Suppressor macrophage (primary cell): ENCODE data around the gene NR5A2.
"Not testable (repeated sequence)": the region's sequence is repeated elsewhere in the genome, so short reads cannot be mapped to it uniquely, and the experiment has no call there.

Experiments
- DNase-seq, 4 experiments: peaks; one replicate each; pipeline ENCODE4 v3.0.0-alpha.2; 2020 to 2022

Gene NR5A2

DNA sequence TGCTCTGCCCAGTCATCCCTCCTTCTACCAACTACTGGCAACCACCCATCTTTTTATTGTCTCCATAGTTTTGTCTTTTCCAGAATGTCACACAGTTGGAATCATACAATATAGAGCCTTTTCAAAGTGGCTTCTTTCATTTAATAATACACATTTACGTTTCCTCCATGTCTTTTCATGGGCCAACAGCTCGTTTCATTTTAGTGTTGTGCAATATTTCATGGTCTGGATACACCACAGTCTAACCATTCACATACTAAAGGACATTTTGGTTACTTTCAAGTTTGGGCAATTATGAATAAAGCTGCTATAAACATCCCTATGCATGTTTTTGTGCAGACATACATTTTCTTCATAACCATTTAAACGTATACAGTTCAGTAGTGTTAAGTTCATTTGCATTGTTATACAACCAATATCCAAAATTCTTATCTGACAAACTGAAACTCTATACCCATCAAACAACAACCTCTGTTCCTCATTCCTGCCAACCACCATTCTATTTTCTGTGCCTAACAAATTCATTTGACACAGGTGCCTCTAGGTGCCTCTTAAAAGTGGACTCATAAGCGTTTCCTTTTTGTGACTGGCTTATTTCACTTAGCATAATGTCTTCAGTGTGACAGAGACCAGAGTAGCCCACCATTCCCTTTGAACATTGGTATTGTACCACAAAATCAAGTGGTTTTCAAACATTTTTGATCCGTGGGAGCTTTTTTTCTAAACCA lies 138.1 kb downstream of the NR5A2 start:
- DNase-seq = peak in 1 of 4 experiments; percentile 14

DNA sequence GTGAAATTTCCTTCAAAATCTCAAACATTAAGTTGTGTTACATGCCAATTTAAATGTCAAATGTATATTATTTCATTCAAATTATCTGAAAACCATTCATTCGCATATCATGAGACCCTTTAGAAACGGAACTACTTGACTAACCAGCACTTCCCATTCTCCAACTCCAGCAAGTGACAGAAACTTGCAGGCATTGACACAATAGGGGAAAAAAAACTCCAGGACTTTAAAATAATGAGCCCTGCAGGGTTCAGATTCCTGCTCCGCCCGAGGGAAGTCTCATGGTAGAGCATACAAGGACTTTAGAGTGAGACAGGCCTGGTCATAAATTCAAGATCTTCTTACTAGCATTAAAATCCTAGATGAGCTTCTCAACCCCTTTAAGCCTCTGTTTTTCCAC lies 138.9 kb downstream of the NR5A2 start:
- peak; percentile 55 to 82 (median 70) for DNase-seq

DNA sequence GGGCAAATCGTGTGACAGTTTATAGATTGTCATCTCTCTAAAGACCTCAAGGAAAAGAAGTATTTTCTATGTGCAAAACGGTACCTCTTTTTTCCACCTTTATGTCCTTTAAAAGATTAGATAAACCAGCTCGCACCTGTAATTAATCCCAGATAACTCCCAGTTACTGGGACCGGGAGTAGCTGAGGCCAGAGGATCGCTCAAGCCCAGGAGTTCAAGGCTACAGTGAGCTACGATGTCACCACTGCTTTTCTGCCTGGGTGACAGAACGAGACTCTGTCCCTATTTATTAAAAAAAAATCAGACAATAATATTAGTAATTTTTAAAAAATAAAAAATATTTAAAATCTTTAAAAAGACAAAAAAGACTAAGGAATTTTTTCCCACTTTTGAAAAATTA lies 141.4 kb downstream of the NR5A2 start:
- DNase-seq = no peak

DNA sequence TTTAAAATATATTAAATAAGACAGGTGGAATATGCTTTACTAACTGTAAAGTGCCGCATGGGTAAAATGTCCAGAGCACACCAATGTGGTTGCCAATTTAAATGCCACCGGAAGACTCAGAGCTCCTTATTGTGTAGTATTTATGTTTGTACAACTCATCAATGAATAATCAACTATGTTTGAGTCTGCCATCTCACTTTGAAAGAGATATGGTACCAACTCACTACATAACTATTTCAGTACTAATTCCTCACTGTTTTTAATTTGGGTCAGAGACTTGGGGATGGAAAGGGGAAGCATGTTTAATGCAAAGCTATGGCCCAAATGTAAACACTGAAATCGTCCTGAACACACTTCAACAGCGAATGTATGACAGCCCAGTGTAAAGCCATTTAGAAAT lies 144.8 kb downstream of the NR5A2 start:
- DNase-seq = no peak

DNA sequence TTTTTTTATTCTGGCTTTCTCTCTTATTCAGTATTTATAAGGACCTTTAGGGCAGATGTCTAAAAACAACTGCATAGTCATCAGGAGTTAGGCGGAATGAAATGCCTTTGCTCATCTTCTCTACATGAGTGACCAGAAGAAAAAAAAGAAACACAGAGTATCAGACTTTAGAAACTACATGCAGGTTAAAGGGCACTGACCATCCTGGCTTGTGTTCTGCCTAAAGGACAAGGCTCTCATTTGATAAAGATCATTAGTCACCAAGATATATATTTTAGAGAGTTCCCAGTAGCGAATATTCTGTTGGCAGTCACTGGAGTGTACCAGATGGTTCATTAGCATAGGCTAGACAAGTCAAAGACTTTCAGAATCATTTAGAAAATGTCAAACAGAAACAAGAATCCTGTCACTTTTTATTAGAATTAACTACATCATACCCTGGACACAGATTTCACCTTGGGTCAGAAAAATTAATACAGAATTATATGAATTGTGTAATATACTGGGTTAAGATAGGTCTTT lies 145.6 kb downstream of the NR5A2 start:
- DNase-seq = no peak

DNA sequence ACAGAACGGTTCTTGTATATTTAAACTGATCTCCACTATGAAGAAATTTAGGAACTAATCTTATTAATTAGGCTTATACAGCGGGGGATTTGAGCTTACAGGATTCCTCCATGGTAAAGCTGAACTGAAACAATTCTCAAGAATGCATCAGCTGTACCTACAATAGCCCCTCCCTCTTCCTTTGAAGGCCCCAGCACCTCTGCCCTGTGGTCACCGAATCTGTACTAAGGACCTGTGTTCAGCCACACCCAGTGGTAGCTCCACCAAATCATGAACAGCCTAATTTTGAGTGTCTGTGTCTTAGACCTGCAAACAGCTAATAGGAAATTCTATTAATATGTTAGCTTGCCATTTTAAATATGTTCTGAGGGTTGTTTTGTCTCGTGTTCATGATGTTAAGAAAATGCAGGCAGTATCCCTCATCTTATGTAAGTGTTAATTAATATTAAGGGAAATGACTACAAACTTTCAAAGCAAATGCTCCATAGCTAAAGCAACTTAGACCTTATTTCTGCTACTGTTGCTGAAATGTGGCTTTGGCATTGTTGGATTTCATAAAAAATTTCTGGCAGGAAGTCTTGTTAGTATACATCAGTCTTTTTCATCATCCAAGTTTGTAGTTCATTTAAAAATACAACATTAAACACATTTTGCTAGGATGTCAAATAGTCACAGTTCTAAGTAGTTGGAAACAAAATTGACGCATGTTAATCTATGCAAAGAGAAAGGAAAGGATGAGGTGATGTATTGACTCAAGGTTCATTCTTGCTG lies 147.2 kb downstream of the NR5A2 start:
- no peak for DNase-seq

DNA sequence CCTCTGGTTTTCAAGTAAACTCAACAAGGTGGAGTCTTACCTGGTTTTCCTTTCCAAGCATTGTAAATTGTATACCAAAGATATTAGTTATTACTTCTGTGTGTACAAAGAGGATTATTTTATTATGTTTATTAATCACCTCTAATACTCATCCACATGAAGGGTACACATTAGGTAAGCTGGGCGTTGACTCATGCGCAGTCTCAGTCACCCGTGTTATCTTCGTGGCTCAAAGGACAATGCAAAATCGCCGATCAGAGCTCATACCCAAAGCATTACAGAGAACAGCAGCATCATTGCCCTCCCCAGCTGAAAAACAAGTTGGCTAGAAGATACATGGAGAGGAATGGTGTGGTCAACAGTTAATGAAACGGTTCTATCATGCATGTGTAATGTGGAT lies 148.7 kb downstream of the NR5A2 start:
- no peak for DNase-seq

DNA sequence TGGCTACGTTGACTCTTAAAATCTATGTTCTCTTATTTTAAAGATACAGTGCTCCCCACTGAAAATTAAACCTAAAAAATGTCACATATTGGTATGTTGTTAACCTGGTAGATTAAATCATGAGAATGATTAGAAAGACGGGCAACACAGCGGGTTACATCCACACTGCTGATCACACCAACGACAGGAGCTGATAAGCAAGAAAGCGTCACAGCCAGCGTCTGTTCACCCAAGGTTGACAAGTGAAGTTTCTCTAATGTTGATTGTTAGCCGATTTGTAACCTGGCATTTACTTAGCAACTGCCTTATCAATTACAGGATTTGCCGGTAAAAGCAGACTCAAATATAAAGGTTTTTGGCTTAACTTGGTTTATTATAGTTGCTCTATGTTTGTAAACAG lies 149.3 kb downstream of the NR5A2 start:
- DNase-seq = no peak

DNA sequence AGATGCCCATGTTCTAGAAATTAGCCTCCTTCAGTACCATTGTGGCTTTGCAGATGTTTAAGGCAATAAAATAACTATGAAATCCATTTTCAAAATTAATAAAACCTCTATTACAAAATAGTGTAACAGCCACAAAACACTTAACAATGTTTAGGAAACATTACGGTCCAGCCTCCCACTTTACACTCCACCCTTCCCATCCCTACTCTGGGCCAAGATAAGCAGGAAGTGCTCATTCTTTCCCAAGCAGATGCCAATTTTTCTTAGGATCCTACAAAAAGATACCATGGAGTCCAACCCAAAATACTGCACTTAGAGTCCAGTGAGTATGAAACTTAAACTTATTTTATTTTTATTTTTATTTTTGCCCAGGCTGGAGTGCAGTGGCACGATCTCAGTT lies 150.8 kb downstream of the NR5A2 start:
- no peak for DNase-seq

DNA sequence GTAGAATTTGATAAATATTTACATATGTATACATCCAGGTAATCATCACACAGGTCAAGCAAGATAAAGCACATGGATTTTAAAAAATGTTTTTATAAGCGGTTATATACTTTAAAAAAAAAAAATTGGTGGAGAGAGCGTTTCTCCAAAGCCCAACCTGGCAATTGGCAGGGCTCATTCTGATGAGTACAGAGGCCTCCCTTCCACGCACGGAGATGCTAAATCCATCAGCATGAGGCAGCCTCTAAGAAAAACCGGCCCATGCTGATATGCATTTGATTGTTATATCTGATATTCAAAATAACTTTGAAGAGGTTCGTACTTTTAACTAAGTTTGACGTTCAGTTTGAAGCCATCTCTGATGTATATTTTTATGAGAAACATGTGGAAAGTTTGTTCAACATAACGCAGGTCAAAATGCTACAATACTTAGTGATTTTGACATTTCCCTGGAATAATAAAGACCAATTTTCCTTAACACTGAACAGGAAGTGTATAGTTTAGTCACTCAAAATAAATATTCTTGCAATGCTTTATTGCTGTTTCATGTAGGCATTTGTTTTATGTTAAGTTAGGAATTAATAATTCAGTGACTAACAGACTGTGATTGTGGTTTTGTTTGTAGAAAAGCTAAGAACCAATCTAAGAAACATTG lies 151.7 kb downstream of the NR5A2 start:
- DNase-seq = no peak

DNA sequence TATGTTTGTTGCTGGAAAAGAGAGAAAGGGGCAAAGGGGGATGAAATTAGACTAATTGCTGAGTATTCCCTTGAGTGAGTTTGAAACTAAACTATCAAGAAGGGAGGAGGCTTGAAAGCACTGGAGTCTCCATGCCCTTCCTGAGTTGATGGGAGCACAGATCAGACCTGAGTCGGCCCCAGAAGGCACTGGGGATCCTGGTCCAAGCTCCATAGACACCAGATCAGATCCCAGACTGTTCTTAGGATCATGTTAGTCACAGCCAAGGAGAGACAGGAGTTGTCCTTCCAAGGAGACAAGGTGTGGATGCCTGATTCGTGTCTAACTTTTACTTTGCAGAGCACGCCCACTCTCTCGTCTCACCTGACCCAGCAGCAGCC lies 152.3 kb downstream of the NR5A2 start:
- DNase-seq = no peak

DNA sequence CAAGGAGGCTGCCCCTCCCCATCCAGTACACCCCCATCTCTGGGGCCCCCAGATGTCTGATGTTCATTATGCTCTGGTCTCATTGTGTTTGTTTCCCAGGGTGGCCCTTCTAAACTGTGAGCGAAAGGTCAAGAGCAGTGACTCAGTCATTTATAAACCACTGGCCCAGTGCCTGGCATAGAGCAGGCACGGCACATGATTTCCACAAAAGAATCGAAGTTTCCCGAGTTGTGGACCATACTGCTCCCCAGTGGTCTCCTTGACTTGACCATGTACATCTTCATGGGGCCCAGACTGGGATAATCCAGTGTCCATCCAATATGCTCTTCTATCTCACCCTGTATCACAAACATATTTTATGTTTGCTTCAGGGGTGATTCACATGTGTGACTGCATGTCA lies 153.3 kb downstream of the NR5A2 start:
- peak in 1 of 4 experiments; percentile 16 for DNase-seq

DNA sequence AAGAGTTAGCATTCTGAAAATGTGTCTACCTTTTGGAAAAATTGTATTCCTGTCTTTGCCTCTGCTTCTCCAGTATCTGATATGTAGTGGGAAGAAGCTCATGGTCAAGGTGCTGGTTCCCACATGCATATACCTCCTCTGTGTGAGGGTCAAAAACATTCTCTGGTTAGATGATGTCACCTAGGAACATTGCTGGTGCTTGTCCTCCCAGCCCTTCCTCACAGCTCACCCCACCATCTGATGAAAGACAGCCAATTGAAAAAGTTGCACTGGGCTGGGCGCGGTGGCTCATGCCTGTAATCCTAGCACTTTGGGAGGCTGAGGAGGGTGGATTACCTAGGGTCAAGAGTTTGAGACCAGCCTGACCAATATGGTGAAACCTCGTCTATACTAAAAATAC lies 154.4 kb downstream of the NR5A2 start:
- DNase-seq = no peak

DNA sequence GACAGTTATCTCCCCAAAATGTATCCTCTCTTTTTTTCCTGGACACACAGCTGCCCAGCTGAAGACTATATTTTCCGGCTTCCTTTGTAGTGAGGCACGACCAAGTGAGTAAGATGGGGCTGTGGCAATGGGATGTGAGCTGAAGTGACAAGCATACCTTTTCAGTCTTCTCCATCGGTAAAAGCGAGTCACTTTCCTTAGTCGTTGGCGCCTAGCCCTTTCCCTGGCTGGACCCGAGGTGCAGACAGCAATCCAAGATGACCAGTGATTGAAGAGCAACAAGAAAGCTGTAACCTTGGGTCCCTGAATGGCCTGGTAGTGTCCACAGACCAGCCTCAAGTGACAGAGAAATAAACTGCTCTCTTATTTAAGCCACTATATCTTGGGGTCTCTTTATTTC lies 155.2 kb downstream of the NR5A2 start:
- DNase-seq = no peak

DNA sequence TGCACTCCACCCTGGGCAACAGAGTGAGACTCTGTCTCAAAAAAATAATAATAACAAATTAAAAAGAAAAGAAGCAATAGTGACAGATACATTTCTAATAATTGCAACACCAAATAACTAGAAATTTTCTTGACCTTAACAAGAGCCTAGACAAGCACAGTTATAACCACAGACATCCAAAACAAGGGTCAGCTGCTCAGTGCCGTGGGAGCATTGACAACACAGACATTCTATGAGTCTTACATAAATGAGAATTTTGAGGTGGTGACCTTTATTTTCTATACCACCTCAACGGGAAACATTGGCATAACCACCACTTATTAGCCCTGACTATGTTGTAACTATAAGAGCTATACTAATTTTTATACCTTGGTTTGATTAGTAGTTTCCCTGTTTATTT lies 156.1 kb downstream of the NR5A2 start:
- peak; percentile 29 to 71 (median 56) for DNase-seq

DNA sequence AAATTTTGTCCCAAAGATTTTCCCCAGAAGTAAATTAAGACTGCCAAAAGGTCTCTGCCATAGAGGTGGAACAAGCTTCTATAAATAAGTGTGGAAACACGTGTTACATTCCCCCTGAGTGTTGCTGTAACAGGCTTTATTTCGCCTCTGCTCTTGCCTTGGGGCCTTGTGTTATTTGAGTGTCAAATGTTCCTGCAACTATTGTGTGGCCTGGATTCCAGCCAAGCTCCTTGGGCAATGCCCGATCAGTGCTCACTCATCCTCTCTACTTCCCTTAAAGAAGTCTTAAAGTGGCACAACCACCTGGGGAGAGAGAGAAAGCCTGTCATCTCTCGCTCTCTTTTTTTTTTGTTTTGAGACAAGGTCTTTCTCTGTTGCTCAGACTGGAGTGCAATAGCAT lies 156.7 kb downstream of the NR5A2 start:
- DNase-seq = peak; percentile 94 to 98 (median 96)

DNA sequence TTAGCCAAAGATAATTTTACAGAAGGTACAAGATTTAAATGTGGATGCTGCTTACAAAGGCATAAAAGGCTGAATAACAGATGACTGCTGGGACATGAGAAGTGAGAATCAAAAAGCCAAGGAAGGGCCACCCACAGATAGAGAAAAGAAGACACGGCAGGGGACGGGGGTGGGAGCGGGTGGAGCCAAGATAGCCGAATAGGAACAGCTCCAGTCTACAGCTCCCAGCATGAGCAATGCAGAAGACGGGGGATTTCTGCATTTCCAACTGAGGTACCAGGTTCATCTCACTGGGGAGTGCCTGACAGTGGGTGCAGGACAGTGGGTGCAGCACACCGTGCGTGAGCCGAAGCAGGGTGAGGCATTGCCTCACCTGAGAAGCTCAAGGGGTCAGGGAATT lies 157.7 kb downstream of the NR5A2 start:
- peak; percentile 54 to 71 (median 66) for DNase-seq

DNA sequence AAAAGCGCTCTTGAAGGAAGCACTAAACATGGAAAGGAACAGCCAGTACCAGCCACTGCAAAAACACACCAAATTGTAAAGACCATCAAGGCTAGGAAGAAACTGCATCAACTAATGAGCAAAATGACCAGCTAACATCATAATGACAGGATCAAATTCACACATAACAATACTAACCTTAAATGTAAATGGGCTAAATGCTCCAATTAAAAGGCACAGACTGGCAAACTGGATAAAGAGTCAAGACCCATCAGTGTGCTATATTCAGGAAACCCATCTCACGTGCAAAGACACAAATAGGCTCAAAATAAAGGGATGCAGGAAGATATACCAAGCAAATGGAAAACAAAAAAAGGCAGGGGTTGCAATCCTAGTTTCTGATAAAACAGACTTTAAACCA lies 159.8 kb downstream of the NR5A2 start:
- not testable (repeated sequence) for DNase-seq

DNA sequence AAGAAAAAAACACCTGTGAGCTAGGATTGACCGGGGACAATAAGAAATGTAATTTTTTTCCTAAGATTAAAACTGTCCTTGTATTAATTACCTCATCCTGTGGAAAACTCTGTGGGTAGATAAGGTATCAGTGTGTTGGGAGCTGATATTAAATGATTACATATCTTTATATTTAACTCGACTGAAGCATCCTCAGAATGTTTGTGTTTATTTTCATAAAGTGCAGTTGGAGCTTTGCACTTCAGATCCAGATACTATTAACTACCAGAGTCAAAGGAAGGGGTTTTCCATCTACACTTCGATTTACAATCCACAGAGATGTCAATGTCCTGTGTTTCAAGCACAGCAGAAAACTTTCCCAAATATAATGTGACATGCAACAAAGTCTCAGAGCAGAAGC lies 164.5 kb downstream of the NR5A2 start:
- no peak for DNase-seq

DNA sequence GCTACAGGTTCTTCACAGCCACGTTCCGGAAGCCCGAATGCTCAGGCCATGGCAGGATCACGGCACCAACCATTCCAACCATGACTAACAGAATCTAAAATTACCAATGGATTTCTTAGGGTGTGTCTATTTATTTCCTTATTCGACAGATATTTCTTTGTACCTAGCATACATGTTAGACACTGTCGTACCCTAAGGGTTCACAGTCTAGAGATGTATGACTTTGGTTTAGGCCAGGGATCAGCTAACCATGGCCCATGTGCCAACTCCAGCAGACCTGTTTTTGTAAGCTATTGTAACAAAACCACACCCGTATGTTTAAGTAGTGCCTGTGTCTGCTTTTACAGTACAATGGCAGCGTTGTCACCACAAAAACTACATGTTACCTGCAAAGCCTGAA lies 167.0 kb downstream of the NR5A2 start:
- no peak for DNase-seq

DNA sequence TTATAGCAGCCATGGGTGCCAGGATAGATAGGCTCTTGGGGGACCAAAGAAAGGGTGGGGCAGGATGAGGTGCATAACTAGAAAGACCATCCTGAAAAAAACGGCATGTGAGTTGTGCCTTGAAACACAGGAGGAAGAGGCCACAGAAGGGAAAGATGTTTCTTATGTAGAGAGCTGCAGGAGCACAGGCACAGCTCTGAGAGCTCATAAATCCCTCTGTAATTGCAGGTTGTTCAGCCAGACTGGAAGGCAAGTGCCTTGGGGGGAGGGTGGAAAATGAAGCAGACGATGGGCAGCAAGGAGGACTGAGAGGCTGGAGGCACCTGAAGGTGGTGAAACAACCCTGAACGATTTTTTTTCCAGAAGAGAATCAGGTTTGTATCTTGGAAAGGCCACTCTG lies 170.7 kb downstream of the NR5A2 start:
- DNase-seq = no peak

DNA sequence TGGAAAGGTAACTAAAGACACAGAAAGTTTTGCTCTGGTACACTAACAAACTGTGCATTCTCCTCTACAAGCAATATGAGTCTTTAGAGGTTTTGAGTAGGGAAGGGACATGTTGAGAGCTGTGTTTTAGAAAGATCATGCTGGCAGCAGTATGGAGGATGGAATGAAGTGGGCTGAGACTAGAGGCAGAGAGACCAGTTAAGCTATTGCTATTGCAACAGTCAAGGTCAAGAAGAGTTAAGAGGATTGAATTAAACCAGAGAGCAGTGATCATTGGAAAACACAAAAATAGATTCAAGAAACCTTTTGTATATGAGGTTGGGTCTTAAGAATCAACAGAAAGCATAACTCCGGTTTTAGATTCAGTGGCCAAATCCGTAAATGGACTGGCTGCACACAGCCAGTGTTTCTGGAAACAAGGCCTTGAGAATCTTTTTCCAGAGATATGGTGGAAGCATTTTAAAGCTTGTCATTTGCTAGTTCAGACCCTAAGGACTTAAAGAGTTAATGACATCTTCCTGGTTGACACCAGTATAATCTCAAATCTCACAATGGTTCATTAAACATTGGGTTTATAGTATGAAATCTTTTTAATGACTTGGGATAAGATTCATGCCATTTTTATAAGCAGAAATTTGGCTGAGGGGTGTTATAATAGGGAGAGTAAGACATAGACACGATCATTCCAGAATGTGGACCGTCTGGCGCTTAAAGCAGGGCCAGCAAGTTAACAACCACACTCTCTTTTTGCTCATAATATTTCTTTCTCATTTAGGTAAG lies 177.9 kb downstream of the NR5A2 start:
- DNase-seq = no peak

DNA sequence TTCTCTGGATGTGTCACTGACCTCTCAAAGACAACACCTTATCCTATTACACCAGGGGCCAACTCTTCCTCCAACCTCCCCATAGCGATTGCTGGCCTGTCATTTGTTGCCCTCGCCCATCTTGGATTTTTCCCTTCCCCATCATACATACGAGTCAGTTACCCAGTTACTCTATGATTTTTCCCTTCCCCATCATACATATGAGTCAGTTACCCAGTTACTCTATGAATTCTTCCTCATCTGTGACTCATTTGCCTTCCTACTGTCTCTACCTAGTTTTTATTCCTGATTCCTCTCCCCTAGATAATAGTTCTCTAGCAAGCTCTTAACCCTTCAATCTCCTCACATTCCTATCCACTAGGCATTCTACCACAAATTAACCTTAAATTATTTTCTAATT lies 178.8 kb downstream of the NR5A2 start:
- peak; percentile 10 to 66 (median 30) for DNase-seq
